ENCODE results near the gene RBM4. TPM values are rescaled to one million over a fixed set of nuclear protein-coding genes. Genes with fewer than 3 reads are reported as not detected.
A peak's percentile ranks its signal among the peaks of the same experiment; 100 is the strongest.

RBM4 gene
- total and polyA plus RNA-seq, 2 of the 13 experiments (the other 11 are each of a cell fraction or from before 2014, with no cell fraction given): 126 to 136 TPM

GRCh38 chr11:66592457-66593302 lies 45.8 kb upstream of the RBM4 start, which contains the start of the genes CCDC87 and CCS (continued):
- TF ChIP-seq ELF4 (CRISPR knock-in tag; IDR thresholded peaks at IDR 0.05; ENCODE audit: borderline replicate concordance) (no peak), BRD4 (CRISPR knock-in tag; IDR thresholded peaks at IDR 0.05) (0 out of 2 replicates have a peak, but pooled peaks have one; percentile 28), ZNF607 (CRISPR knock-in tag; IDR thresholded peaks at IDR 0.05; ENCODE audit: borderline replicate concordance) (peak; percentile 87), ZNF589 (CRISPR knock-in tag; conservative IDR thresholded peaks at IDR 0.05) (no peak), HINFP (CRISPR knock-in tag; IDR thresholded peaks at IDR 0.05; ENCODE audit: low read depth) (peak; percentile 92), MXD4 (CRISPR knock-in tag; IDR thresholded peaks at IDR 0.05) (peak; percentile 77), ZNF225 (CRISPR knock-in tag; IDR thresholded peaks at IDR 0.05) (peak; percentile 52; the same call in 1 of the 2 replicates), GATAD2A (CRISPR knock-in tag; IDR thresholded peaks at IDR 0.05) (peak; percentile 61), DNMT1 (CRISPR knock-in tag; IDR thresholded peaks at IDR 0.05) (no peak), RFXANK (CRISPR knock-in tag; IDR thresholded peaks at IDR 0.05) (peak; percentile 24; the same call in 1 of the 2 replicates), THAP11 (CRISPR knock-in tag; IDR thresholded peaks at IDR 0.05) (peak; percentile 59; the same call in 1 of the 2 replicates), NFAT5 (CRISPR knock-in tag; IDR thresholded peaks at IDR 0.05) (peak; percentile 57; the same call in 1 of the 2 replicates), THRA (CRISPR knock-in tag; IDR thresholded peaks at IDR 0.05; ENCODE audit: borderline replicate concordance) (peak; percentile 32), ZNF597 (CRISPR knock-in tag; IDR thresholded peaks at IDR 0.05) (no peak), ZBTB34 (CRISPR knock-in tag; IDR thresholded peaks at IDR 0.05) (0 out of 2 replicates have a peak, but pooled peaks have one; percentile 43), ZSCAN20 (CRISPR knock-in tag; IDR thresholded peaks at IDR 0.05; ENCODE audit: borderline replicate concordance) (0 out of 2 replicates have a peak, but pooled peaks have one; percentile 72), GZF1 (CRISPR knock-in tag; IDR thresholded peaks at IDR 0.05) (peak; percentile 76; the same call in 1 of the 2 replicates), KDM4B (CRISPR knock-in tag; IDR thresholded peaks at IDR 0.05) (0 out of 2 replicates have a peak, but pooled peaks have one; percentile 50)

Measured in HepG2 (cell line).